Stromal cell of bone marrow (primary cell): ENCODE results near the gene PTPRG.

ENCODE experiments used
- DNase-seq: peaks from one replicate; pipeline ENCODE4 v3.0.0-alpha.2; 2012; ENCODE audit warnings: low read depth

PTPRG gene

GRCh38 chr3:61657689-61658088 lies 96.3 kb downstream of the PTPRG start:
- no peak for DNase-seq

- no peak for DNase-seq
These were observed 101.5 kb downstream of the PTPRG start for GRCh38 chr3:61662861-61663260.

- no peak for DNase-seq
These were observed 102.2 kb downstream of the PTPRG start for GRCh38 chr3:61663356-61664104.

GRCh38 chr3:61664105-61664482 lies 102.7 kb downstream of the PTPRG start:
- DNase-seq, result peak; percentile 88

- DNase-seq, result no peak
These were observed 103.8 kb downstream of the PTPRG start for GRCh38 chr3:61665121-61665520.

GRCh38 chr3:61665987-61666386 lies 104.6 kb downstream of the PTPRG start:
- no peak for DNase-seq

GRCh38 chr3:61666615-61667330 lies 105.4 kb downstream of the PTPRG start:
- no peak for DNase-seq

GRCh38 chr3:61667383-61667782 lies 106.0 kb downstream of the PTPRG start:
- peak; percentile 28 for DNase-seq

GRCh38 chr3:61667814-61668213 lies 106.4 kb downstream of the PTPRG start:
- no peak for DNase-seq

GRCh38 chr3:61668317-61668864 lies 107.0 kb downstream of the PTPRG start:
- DNase-seq, result no peak

GRCh38 chr3:61669203-61669602 lies 107.8 kb downstream of the PTPRG start:
- DNase-seq, result no peak

GRCh38 chr3:61669668-61670299 lies 108.4 kb downstream of the PTPRG start:
- no peak for DNase-seq

GRCh38 chr3:61673651-61674050 lies 112.3 kb downstream of the PTPRG start:
- no peak for DNase-seq

GRCh38 chr3:61674596-61674995 lies 113.2 kb downstream of the PTPRG start:
- DNase-seq, result no peak

GRCh38 chr3:61679026-61679425 lies 117.7 kb downstream of the PTPRG start:
- DNase-seq, result no peak

- no peak for DNase-seq
These were observed 119.2 kb downstream of the PTPRG start for GRCh38 chr3:61680617-61681016.

GRCh38 chr3:61681636-61682035 lies 120.3 kb downstream of the PTPRG start:
- no peak for DNase-seq

- peak; percentile 70 for DNase-seq
These were observed 121.5 kb downstream of the PTPRG start for GRCh38 chr3:61682671-61683548.

GRCh38 chr3:61683549-61684236 lies 122.3 kb downstream of the PTPRG start:
- DNase-seq, result no peak

- DNase-seq, result peak; percentile 30
These were observed 123.0 kb downstream of the PTPRG start for GRCh38 chr3:61684386-61684785.

GRCh38 chr3:61685755-61686154 lies 124.4 kb downstream of the PTPRG start:
- DNase-seq, result no peak
